ENCODE measurements around the gene PSMA8.
A peak's percentile ranks its signal among the peaks of the same experiment; 100 is the strongest.
"Not testable (repeated sequence)": the region's sequence is repeated elsewhere in the genome, so short reads cannot be mapped to it uniquely, and the experiment has no call there.

Gene PSMA8

GRCh38 chr18:26133652-26134051, at the start of gene PSMA8:
TSS of gene PSMA8 (plus strand) at chr18:26133869. CDS start at chr18:26133966, 97 bp downstream.
- peak; percentile 53 for DNase-seq (ENCODE audit: low spot score)

GRCh38 chr18:26085056-26085455, 48.6 kb upstream of the PSMA8 start:
- no peak for DNase-seq (ENCODE audit: low spot score)

GRCh38 chr18:26086959-26087358, 46.7 kb upstream of the PSMA8 start:
- no peak for DNase-seq (ENCODE audit: low spot score)

DNA sequence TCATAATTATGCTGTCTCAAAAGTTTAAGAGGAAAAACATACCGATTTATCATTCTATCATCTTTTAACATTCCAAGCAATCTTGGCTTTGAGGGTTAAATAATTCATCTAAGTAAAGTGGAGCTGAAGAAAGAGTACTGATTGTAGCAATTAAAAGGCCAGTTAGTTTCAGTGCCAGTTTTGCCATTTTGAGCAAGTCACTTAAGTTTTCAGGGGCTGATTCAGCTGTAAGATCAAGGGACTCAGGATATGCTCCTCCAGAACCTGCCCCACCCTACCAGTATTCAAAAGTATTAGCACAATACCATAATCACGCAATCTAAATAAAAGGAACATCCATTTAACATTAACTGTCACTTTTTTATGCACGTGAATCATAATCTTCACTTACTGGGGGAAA, 45.2 kb upstream of the PSMA8 start:
- DNase-seq (ENCODE audit: low spot score), result peak; percentile 14

DNA sequence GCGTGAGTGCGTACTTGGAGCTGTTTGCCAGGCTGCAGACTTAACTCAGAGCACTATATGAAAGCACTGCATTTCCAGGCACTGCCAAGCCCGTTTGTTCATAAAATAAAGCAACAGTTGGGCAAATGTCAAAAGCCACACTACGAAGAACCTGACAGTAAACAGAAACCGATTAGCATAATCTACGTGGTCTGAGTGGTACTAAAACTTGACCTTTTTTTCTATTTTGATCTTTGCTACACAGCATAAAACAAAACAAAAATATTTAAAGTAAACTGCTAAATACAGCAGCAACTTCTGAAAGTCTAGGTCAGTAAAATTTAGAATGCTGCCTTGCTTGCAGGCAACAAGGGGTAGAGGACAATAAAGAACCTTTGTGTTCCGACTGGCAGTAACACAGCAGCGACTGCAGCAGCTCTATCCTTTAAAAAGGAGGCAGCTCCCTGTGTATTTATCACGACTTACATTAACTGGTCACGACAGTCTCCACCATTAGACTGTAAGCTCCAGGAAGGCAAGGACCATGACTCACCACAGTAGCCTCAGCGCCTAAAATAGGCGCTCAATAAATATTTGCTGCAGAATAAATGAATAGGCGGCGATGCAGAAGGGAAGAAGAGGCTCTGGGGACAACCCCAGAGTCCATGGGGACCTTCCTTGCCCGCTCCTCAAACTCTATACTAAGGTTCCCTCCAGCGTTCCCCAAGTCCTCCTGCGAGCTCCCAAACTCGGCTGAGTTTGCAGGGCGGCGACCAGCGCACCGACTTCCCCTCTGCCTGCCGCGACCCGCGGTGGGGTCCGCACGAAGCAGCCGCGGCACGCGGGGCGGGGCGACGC, 44.2 kb upstream of the PSMA8 start:
- peak; percentile 37 for DNase-seq (ENCODE audit: low spot score)

- DNase-seq (ENCODE audit: low spot score), result peak; percentile 90
These were observed 43.3 kb upstream of the PSMA8 start, which contains the start of gene SS18 for GRCh38 chr18:26090130-26091046. TSS of gene SS18 (minus strand) at chr18:26090613. CDS start at chr18:26090569, 44 bp downstream.

GRCh38 chr18:26091047-26091630, 42.5 kb upstream of the PSMA8 start:
- DNase-seq (ENCODE audit: low spot score), result peak; percentile 66

- no peak for DNase-seq (ENCODE audit: low spot score)
These were observed 36.8 kb upstream of the PSMA8 start for GRCh38 chr18:26096852-26097251.

GRCh38 chr18:26097563-26097962, 36.1 kb upstream of the PSMA8 start:
- no peak for DNase-seq (ENCODE audit: low spot score)

DNA sequence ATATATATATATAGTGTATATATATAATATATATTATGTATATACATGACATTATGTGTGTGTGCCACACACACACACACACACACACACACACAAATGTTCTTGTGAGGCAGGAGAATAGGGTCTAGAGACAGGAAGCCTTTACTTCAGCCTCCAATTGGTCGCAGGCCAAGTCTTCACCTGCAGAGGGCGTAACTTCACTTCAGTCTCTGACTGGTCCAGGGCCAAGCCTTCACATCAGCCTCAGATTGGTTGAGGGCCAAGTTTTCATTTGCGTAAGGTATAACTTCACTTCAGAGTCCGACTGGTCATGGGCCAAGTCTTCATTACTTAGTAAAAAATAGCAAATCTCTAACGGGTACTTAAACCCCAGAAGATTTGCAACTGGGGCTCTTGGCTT, 30.1 kb upstream of the PSMA8 start:
- peak; percentile 35 for DNase-seq (ENCODE audit: low spot score)

DNA sequence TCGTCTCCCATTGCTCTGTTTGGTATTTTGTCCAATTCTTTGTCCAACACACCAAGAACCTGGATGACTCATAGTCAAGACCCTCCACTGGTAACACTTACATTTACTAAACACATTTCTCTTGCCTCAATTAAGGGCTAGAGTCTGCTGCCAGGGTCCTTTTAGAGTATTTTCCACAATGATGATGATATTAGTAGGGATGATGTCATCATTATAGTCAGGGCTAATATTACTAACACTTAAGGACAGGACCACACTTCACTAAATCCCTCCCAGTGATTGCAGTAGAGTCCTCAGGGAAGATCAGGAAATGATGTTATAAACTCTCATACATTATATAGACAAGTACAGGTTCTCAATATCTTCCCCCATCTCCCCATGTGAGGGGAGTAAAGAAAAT, 29.6 kb upstream of the PSMA8 start:
- DNase-seq (ENCODE audit: low spot score), result no peak

DNA sequence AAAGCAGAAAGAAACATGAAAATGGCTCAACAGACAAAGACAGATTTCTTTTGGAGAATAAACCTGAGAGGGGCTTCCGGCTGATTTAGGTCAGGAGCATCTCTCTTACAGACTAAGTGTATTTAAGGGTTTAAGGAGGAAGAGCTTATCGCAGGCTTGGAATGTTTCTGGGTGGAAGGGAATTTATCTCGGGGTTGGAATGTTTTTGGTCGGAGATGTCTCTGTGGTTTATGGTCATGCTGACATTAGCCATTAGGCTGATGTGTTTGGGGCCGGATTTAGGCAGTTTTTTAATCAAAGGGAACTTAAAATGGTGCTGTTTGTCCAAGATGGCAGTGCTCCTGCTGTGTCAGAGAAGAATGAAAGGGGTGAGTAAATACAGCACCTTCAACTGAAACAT, 14.4 kb upstream of the PSMA8 start:
- DNase-seq (ENCODE audit: low spot score), result no peak

DNA sequence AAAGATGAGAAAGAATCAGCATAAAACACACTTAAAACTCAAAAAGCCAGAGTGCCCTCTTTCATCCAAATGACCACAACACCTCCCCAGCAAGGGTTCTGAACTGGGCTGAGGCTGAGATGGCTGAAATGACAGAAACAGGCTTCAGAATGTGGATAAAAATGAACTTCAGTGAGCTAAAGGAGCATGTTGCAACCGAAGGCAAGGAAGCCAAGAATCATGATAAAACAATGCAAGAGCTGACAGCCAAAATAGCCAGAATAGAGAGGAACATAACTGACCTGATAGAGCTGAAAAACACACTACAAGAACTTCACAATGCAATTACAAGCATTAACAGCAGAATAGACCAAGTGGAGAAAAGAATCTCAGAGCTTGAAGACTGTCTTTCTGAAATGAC, 12.2 kb upstream of the PSMA8 start:
- DNase-seq (ENCODE audit: low spot score), result no peak

DNA sequence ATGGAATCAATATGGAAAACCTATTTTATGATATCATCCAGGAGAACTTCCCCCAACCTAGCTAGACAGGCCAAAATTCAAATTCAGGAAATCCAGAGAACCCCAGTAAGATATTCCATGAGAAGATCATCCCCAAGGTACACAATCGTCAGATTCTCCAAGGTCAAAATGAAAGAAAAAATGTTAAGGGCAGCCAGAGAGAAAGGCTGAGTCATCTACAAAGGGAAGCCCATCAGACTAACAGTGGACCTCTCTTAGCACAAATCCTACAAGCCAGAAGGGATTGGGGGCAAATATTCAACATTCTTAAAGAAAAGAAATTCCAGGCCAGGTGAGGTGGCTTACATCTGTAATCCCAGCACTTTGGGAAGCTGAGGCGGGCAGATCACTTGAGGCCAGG, 11.7 kb upstream of the PSMA8 start:
- not testable (repeated sequence) for DNase-seq (ENCODE audit: low spot score)

DNA sequence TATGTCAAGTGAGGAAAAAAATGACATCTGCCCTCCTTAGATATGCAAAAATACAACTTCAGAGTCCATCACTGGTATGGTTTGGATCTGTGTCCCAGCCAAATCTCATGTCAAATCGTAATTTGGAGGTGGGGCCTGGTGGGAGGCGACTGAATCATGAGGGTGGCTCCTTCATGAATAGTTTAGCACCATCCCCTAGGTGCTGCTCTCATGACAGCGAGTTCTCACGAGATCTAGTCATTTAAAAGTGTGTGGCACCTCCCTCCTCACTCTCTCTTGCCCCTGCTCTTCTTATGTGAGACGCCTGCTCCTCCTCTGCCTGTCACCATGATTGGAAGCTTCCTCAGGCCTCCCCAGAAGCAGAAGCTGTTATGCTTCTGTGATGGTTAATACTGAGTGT, 5.9 kb upstream of the PSMA8 start:
- DNase-seq (ENCODE audit: low spot score), result no peak

- DNase-seq (ENCODE audit: low spot score), result not testable (repeated sequence)
These were observed 5.5 kb upstream of the PSMA8 start for GRCh38 chr18:26128192-26128591.

- DNase-seq (ENCODE audit: low spot score), result peak; percentile 3
These were observed 438 bp downstream of the PSMA8 start for GRCh38 chr18:26134107-26134506.

DNA sequence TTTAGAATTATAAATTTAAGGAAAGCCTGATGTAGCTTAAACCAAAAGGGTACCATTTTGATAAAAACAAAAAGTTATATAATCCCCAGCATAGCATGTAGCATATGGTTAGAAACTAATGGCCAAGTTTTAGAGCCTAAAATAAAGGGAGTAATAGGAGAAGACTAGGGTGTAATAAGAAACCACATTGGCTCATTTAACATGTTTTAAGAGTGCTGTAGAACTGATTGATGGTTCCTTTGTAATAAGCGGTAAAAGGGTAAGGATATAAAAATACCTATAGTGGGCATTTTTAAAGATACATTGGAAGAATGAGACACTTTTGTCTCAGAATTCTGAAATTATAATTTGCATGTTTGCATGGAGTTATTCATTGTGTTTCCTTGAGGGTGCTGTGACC, 1.9 kb downstream of the PSMA8 start:
- DNase-seq (ENCODE audit: low spot score), result no peak

- DNase-seq (ENCODE audit: low spot score), result no peak
These were observed 23.7 kb downstream of the PSMA8 start for GRCh38 chr18:26157326-26157725.

DNA sequence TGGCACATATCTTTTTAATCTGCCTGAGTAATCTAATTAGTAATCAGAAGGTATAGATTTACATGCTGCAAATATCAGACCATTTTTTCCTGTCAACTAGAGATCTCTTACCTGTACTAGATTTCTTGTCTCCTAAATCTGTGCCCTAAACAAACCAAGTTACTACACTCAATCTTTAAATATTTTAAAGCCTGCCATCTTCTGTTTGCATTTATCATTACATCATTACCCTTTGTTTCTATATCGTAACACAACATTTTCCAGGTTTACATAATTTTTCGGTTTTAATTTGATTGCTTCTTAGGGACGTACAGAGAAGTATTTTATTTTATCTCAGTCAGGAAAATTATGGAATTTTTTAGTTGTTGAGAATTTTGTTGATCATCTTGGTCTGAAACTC, 25.7 kb downstream of the PSMA8 start:
- peak; percentile 5 for DNase-seq (ENCODE audit: low spot score)

- no peak for DNase-seq (ENCODE audit: low spot score)
These were observed 30.9 kb downstream of the PSMA8 start for GRCh38 chr18:26164571-26164970.

DNA sequence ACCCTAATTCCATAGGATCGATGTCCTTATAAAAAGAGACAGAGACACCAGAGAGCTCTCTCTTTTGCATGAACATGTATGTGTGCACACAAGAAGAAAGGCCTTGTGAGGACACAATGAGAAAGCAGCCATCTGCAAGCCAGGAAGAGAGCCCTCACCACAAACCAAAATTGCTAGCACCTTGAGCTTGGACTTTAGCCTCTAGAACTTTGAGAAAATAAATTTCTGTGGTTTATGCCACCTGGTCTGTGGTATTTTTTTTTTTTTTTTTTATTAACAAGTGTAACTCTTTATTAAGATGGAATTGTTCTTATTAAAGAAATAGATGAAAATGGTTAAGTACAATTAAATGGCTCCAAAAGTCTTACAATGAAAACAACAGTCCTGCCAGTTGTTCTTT, 33.9 kb downstream of the PSMA8 start:
- DNase-seq (ENCODE audit: low spot score), result not testable (repeated sequence)

GRCh38 chr18:26175481-26175880, 41.8 kb downstream of the PSMA8 start:
- DNase-seq (ENCODE audit: low spot score), result no peak

Measured in CD4-positive, alpha-beta T cell treated with Interleukin-2 at 100 ng/mL for 4 hours (primary cell).